GM19324 (cell line): Measurements from ENCODE around the gene BRD8.
"Not testable (repeated sequence)": the region's sequence is repeated elsewhere in the genome, so short reads cannot be mapped to it uniquely, and the experiment has no call there.

Experiments used
- ATAC-seq: cut with Tn5 transposase; IDR thresholded peaks from one replicate; pipeline ENCODE4 v1.9.1; 2021; ENCODE audit warnings: mild to moderate bottlenecking, moderate library complexity; ENCODE audit not compliant: unreplicated experiment, low FRiP score

Gene BRD8

GRCh38 chr5:138160706-138161105 is 17.7 kb downstream of the BRD8 start:
- ATAC-seq: no peak

- ATAC-seq: no peak
Measured at GRCh38 chr5:138159666-138160065, 18.8 kb downstream of the BRD8 start.

GRCh38 chr5:138157626-138158025 is 20.8 kb downstream of the BRD8 start:
- no peak for ATAC-seq

- not testable (repeated sequence) for ATAC-seq
Measured at GRCh38 chr5:138155977-138156376, 22.5 kb downstream of the BRD8 start.

GRCh38 chr5:138149530-138149929 is 28.9 kb downstream of the BRD8 start:
- no peak for ATAC-seq

- no peak for ATAC-seq
Measured at GRCh38 chr5:138148811-138149210, 29.6 kb downstream of the BRD8 start.

- ATAC-seq: not testable (repeated sequence)
Measured at GRCh38 chr5:138143578-138143977, 34.9 kb downstream of the BRD8 start.

GRCh38 chr5:138141734-138142133 is 36.7 kb downstream of the BRD8 start:
- no peak for ATAC-seq

GRCh38 chr5:138140268-138140667 is 38.2 kb downstream of the BRD8 start:
- ATAC-seq: no peak

GRCh38 chr5:138139781-138140090 is 38.7 kb downstream of the BRD8 start:
- ATAC-seq: no peak

GRCh38 chr5:138138949-138139780 is 39.3 kb downstream of the BRD8 start, which contains the start of gene NME5:
NME5 (minus strand) TSS chr5:138139428; CDS start chr5:138138780, 648 bp downstream.
- no peak for ATAC-seq

- no peak for ATAC-seq
Measured at GRCh38 chr5:138132543-138132942, 45.9 kb downstream of the BRD8 start.

- ATAC-seq: no peak
Measured at GRCh38 chr5:138129347-138129746, 49.1 kb downstream of the BRD8 start.

GRCh38 chr5:138128334-138128733 is 50.1 kb downstream of the BRD8 start:
- ATAC-seq: no peak

GRCh38 chr5:138115254-138115653 is 63.2 kb downstream of the BRD8 start:
- ATAC-seq: no peak

- no peak for ATAC-seq
Measured at GRCh38 chr5:138111937-138112336, 66.5 kb downstream of the BRD8 start.

- ATAC-seq: no peak
Measured at GRCh38 chr5:138111181-138111580, 67.2 kb downstream of the BRD8 start.

GRCh38 chr5:138110266-138110963 is 68.0 kb downstream of the BRD8 start:
- no peak for ATAC-seq

- no peak for ATAC-seq
Measured at GRCh38 chr5:138109463-138110265, 68.8 kb downstream of the BRD8 start.

GRCh38 chr5:138107213-138107612 is 71.2 kb downstream of the BRD8 start:
- no peak for ATAC-seq

GRCh38 chr5:138105709-138106108 is 72.7 kb downstream of the BRD8 start:
- ATAC-seq: no peak
